WTC11 (cell line): ENCODE results near the gene ST6GALNAC3. TPM values are rescaled to one million over a fixed set of nuclear protein-coding genes. Genes with fewer than 3 reads are reported as not detected.

ENCODE experiments used
- ATAC-seq: fragments of 200-7000 bp; cut with Tn5 transposase; 2 replicates; pipeline ENCODE4 v1.10.0; 2021; ENCODE audit warnings: mild to moderate bottlenecking, moderate library complexity
- CTCF ChIA-PET: fragments of 300-600 bp; sonication (Branson Sonifier 250); formaldehyde crosslinking; loops from one replicate; lab custom pipeline; 2021; ENCODE audit warnings: antibody characterized with exemption; lab: Charles Lee
- POLR2A ChIA-PET: fragments of 350-600 bp; sonication (Branson Sonifier 250); formaldehyde crosslinking; loops from one replicate; lab custom pipeline; 2021; ENCODE audit warnings: antibody characterized with exemption; lab: Charles Lee
- DNase-seq: peaks from one replicate; pipeline ENCODE4 v3.0.0; 2021; ENCODE audit warnings: low spot score
- H3K27ac Mint-ChIP-seq: 2 replicates; pipeline ENCODE4 v1.8.0; 2021; ENCODE audit warnings: mixed read lengths
- H3K27me3 Mint-ChIP-seq: 2 replicates; pipeline ENCODE4 v1.8.0; 2021; ENCODE audit warnings: low read depth, mild to moderate bottlenecking, moderate library complexity, mixed read lengths
- H3K36me3 Mint-ChIP-seq: 2 replicates; pipeline ENCODE4 v1.8.0; 2021; ENCODE audit warnings: mixed read lengths
- H3K4me1 Mint-ChIP-seq: 2 replicates; pipeline ENCODE4 v1.8.0; 2022; ENCODE audit warnings: mixed read lengths
- H3K4me3 Mint-ChIP-seq: 2 replicates; pipeline ENCODE4 v1.8.0; 2021; ENCODE audit warnings: mild to moderate bottlenecking, moderate library complexity, mixed read lengths
- H3K9me3 Mint-ChIP-seq: 2 replicates; pipeline ENCODE4 v1.8.0; 2021; ENCODE audit warnings: mixed read lengths
- AR ChIP-seq: fragments of 250-450 bp; sonication (Bioruptor Pico); IDR thresholded peaks from 2 replicates; pipeline ENCODE4 v1.9.0; 2021; ENCODE audit warnings: mild to moderate bottlenecking
- ATF2 ChIP-seq: sonication (generic); formaldehyde crosslinking; IDR thresholded peaks from 2 replicates; pipeline ENCODE4 v1.8.1; 2022; ENCODE audit warnings: low read depth, missing genetic modification reagents, borderline replicate concordance
- ATF3 ChIP-seq: sonication (generic); formaldehyde crosslinking; conservative IDR thresholded peaks from 2 replicates; pipeline ENCODE4 v1.8.1; 2022; ENCODE audit warnings: mild to moderate bottlenecking, missing genetic modification reagents
- E2F5 ChIP-seq: sonication (generic); formaldehyde crosslinking; IDR thresholded peaks from 2 replicates; pipeline ENCODE4 v1.8.1; 2022; ENCODE audit warnings: mild to moderate bottlenecking, moderate library complexity, missing genetic modification reagents
- FOXP4 ChIP-seq: sonication (generic); formaldehyde crosslinking; IDR thresholded peaks from 2 replicates; pipeline ENCODE4 v1.8.0; 2022; ENCODE audit warnings: mild to moderate bottlenecking, missing genetic modification reagents
- GRHL2 ChIP-seq: fragments of 250-450 bp; sonication (Bioruptor Pico); IDR thresholded peaks from 2 replicates; pipeline ENCODE4 v1.8.0; 2022; ENCODE audit warnings: mild to moderate bottlenecking, moderate library complexity; ENCODE audit not compliant: insufficient replicate concordance, severe bottlenecking
- JUN ChIP-seq: sonication (generic); formaldehyde crosslinking; IDR thresholded peaks from 2 replicates; pipeline ENCODE4 v1.8.0; 2023; ENCODE audit warnings: mild to moderate bottlenecking, missing genetic modification reagents
- KAT7 ChIP-seq: sonication (generic); formaldehyde crosslinking; IDR thresholded peaks from 2 replicates; pipeline ENCODE4 v1.8.1; 2023; ENCODE audit warnings: missing genetic modification reagents, mild to moderate bottlenecking, borderline replicate concordance
- MYBL2 ChIP-seq: sonication (generic); formaldehyde crosslinking; IDR thresholded peaks from 2 replicates; pipeline ENCODE4 v1.8.1; 2023; ENCODE audit warnings: mild to moderate bottlenecking, moderate library complexity, missing genetic modification reagents
- NR2C2 ChIP-seq: sonication (generic); formaldehyde crosslinking; IDR thresholded peaks from 2 replicates; pipeline ENCODE4 v1.8.0; 2022; ENCODE audit warnings: mild to moderate bottlenecking, missing genetic modification reagents
- PRRX2 ChIP-seq: fragments of 250-450 bp; sonication (Bioruptor Pico); IDR thresholded peaks from 2 replicates; pipeline ENCODE4 v1.8.0; 2021; ENCODE audit warnings: mild to moderate bottlenecking
- RELA ChIP-seq: sonication (generic); formaldehyde crosslinking; IDR thresholded peaks from 2 replicates; pipeline ENCODE4 v1.8.1; 2022; ENCODE audit warnings: missing genetic modification reagents, mild to moderate bottlenecking, borderline replicate concordance
- RORB ChIP-seq: fragments of 250-450 bp; sonication (Bioruptor Pico); IDR thresholded peaks from 2 replicates; pipeline ENCODE4 v1.9.0; 2021; ENCODE audit warnings: mild to moderate bottlenecking
- SMAD3 ChIP-seq: sonication (generic); formaldehyde crosslinking; IDR thresholded peaks from 2 replicates; pipeline ENCODE4 v1.8.0; 2022; ENCODE audit warnings: missing genetic modification reagents, mild to moderate bottlenecking, borderline replicate concordance
- SP1 ChIP-seq: sonication (generic); formaldehyde crosslinking; conservative IDR thresholded peaks from 2 replicates; pipeline ENCODE4 v1.8.1; 2022; ENCODE audit warnings: missing genetic modification reagents
- STAT6 ChIP-seq: sonication (generic); formaldehyde crosslinking; conservative IDR thresholded peaks from 2 replicates; pipeline ENCODE4 v1.8.1; 2023; ENCODE audit warnings: mild to moderate bottlenecking, low read depth, missing genetic modification reagents, moderate library complexity
- TEAD1 ChIP-seq: sonication (generic); formaldehyde crosslinking; IDR thresholded peaks from 2 replicates; pipeline ENCODE4 v1.8.0; 2022; ENCODE audit warnings: mild to moderate bottlenecking, missing genetic modification reagents
- ZNF138 ChIP-seq: sonication (generic); formaldehyde crosslinking; conservative IDR thresholded peaks from 2 replicates; pipeline ENCODE4 v1.8.1; 2022; ENCODE audit warnings: mild to moderate bottlenecking, moderate library complexity, missing genetic modification reagents
- ZNF219 ChIP-seq: sonication (generic); formaldehyde crosslinking; IDR thresholded peaks from 2 replicates; pipeline ENCODE4 v1.8.0; 2023; ENCODE audit warnings: missing genetic modification reagents, mild to moderate bottlenecking, borderline replicate concordance
- ZNF263 ChIP-seq: sonication (generic); formaldehyde crosslinking; IDR thresholded peaks from 2 replicates; pipeline ENCODE4 v1.8.1; 2022; ENCODE audit warnings: low read depth, mild to moderate bottlenecking, moderate library complexity, missing genetic modification reagents
- ZNF423 ChIP-seq: fragments of 250-450 bp; sonication (Bioruptor Pico); IDR thresholded peaks from 2 replicates; pipeline ENCODE4 v2.1.2; 2022; ENCODE audit warnings: mild to moderate bottlenecking, moderate library complexity
- ZNF425 ChIP-seq: fragments of 250-450 bp; sonication (Bioruptor Pico); conservative IDR thresholded peaks from 2 replicates; pipeline ENCODE4 v1.9.0; 2021; ENCODE audit warnings: mild to moderate bottlenecking
- total RNA-seq: library from RNA; stranded (reverse); gene quantifications from 3 replicates; pipeline ENCODE4 v1.2.3, GENCODE V29; 2021

The ST6GALNAC3 gene
- total RNA-seq, 1 experiment from 2014 or later, result 11.9 TPM

- TF ChIP-seq ZNF138, result no peak
- no peak for TF ChIP-seq KAT7 (CRISPR knock-in tag)
- TF ChIP-seq GRHL2 (CRISPR knock-in tag), result no peak
- no peak for TF ChIP-seq SMAD3 (CRISPR knock-in tag)
- TF ChIP-seq ATF2 (CRISPR knock-in tag), result no peak
- no peak for TF ChIP-seq NR2C2 (CRISPR knock-in tag)
- TF ChIP-seq, all 79 proteins: peak for 0
Measured at GRCh38 chr1:76125473-76126219, 51.1 kb downstream of the ST6GALNAC3 start (continued).

- no peak for ATAC-seq
- Mint-ChIP-seq H3K27ac (no peak overlapping the region), H3K36me3 (peaks cover 3% of the 10 kb centered on the region; the same call in 1 of the 2 replicates), H3K4me3 (no peak overlapping the region), H3K9me3 (peaks cover 11% of the 10 kb centered on the region), H3K27me3 (no peaks in the 10 kb centered on the region), H3K4me1 (peaks cover 17% of the 10 kb centered on the region)
- no peak for DNase-seq
- CTCF ChIA-PET, result no interaction called here
- POLR2A ChIA-PET, result no interaction called here
- TF ChIP-seq NR2C2 (CRISPR knock-in tag), result no peak
- no peak for TF ChIP-seq ZNF423 (CRISPR knock-in tag)
- TF ChIP-seq ZNF425 (CRISPR knock-in tag), result no peak
- TF ChIP-seq ZNF219 (CRISPR knock-in tag), result no peak
- no peak for TF ChIP-seq AR (CRISPR knock-in tag)
- no peak for TF ChIP-seq MYBL2
- TF ChIP-seq TEAD1 (CRISPR knock-in tag), result no peak
- no peak for TF ChIP-seq STAT6 (CRISPR knock-in tag)
- no peak for TF ChIP-seq RELA
- no peak for TF ChIP-seq E2F5 (CRISPR knock-in tag)
- no peak for TF ChIP-seq ZNF263 (CRISPR knock-in tag)
- TF ChIP-seq FOXP4 (CRISPR knock-in tag), result no peak
- no peak for TF ChIP-seq ATF3
- no peak for TF ChIP-seq JUN
- TF ChIP-seq SP1 (CRISPR knock-in tag), result no peak
- TF ChIP-seq RORB (CRISPR knock-in tag), result no peak
- TF ChIP-seq PRRX2, result no peak
Measured at GRCh38 chr1:76128096-76128495, 53.5 kb downstream of the ST6GALNAC3 start.
